GM19463 (cell line): ENCODE results near the gene CWC27.
A peak's percentile ranks its signal among the peaks of the same experiment; 100 is the strongest.
"Not testable (repeated sequence)": the region's sequence is repeated elsewhere in the genome, so short reads cannot be mapped to it uniquely, and the experiment has no call there.

Experiments used
- ATAC-seq: cut with Tn5 transposase; IDR thresholded peaks from one replicate; pipeline ENCODE4 v1.9.1; 2021; ENCODE audit warnings: mild to moderate bottlenecking, moderate library complexity; ENCODE audit not compliant: unreplicated experiment

CWC27 gene

GRCh38 chr5:64788156-64788555, 19.4 kb downstream of the CWC27 start:
- no peak for ATAC-seq

GRCh38 chr5:64789457-64789856, 20.7 kb downstream of the CWC27 start:
- ATAC-seq: no peak

- ATAC-seq: no peak
These were observed 21.5 kb downstream of the CWC27 start for GRCh38 chr5:64790210-64790609.

- no peak for ATAC-seq
These were observed 23.7 kb downstream of the CWC27 start for GRCh38 chr5:64792469-64792868.

- no peak for ATAC-seq
These were observed 25.5 kb downstream of the CWC27 start for GRCh38 chr5:64794053-64794770.

GRCh38 chr5:64796301-64796700, 27.6 kb downstream of the CWC27 start:
- no peak for ATAC-seq

- no peak for ATAC-seq
These were observed 32.2 kb downstream of the CWC27 start for GRCh38 chr5:64800926-64801325.

GRCh38 chr5:64806537-64806936, 37.8 kb downstream of the CWC27 start:
- ATAC-seq: no peak

GRCh38 chr5:64807520-64807919, 38.8 kb downstream of the CWC27 start:
- no peak for ATAC-seq

- ATAC-seq: no peak
These were observed 42.4 kb downstream of the CWC27 start for GRCh38 chr5:64811050-64811640.

GRCh38 chr5:64814073-64814472, 45.3 kb downstream of the CWC27 start:
- ATAC-seq: peak; percentile 94

GRCh38 chr5:64818245-64818644, 49.5 kb downstream of the CWC27 start:
- no peak for ATAC-seq

- not testable (repeated sequence) for ATAC-seq
These were observed 50.6 kb downstream of the CWC27 start for GRCh38 chr5:64819345-64819744.

- ATAC-seq: no peak
These were observed 53.6 kb downstream of the CWC27 start for GRCh38 chr5:64822320-64822719.

GRCh38 chr5:64826541-64826940, 57.8 kb downstream of the CWC27 start:
- no peak for ATAC-seq

GRCh38 chr5:64827703-64828102, 59.0 kb downstream of the CWC27 start:
- no peak for ATAC-seq

- not testable (repeated sequence) for ATAC-seq
These were observed 61.9 kb downstream of the CWC27 start for GRCh38 chr5:64830650-64831049.

GRCh38 chr5:64831996-64832395, 63.3 kb downstream of the CWC27 start:
- ATAC-seq: no peak

- no peak for ATAC-seq
These were observed 65.3 kb downstream of the CWC27 start for GRCh38 chr5:64834037-64834436.

- no peak for ATAC-seq
These were observed 65.9 kb downstream of the CWC27 start for GRCh38 chr5:64834611-64835010.

GRCh38 chr5:64835266-64835665, 66.5 kb downstream of the CWC27 start:
- ATAC-seq: no peak

- ATAC-seq: no peak
These were observed 67.5 kb downstream of the CWC27 start for GRCh38 chr5:64836190-64836755.
